OCI-LY7 (cell line): ENCODE results near the gene RNF26. TPM values are rescaled to one million over a fixed set of nuclear protein-coding genes. Genes with fewer than 3 reads are reported as not detected.

Source experiments
- BruUV-seq: library from RNA; stranded (reverse); fragments of 400-500 nt; replicated peaks from 2 replicates; lab custom pipeline; 2021; lab: Mats Ljungman, UMichigan
- CTCF ChIA-PET: fragments of 300-600 bp; sonication (Branson Sonifier 250); formaldehyde crosslinking; loops from one replicate; lab custom pipeline; 2022; ENCODE audit warnings: antibody characterized with exemption; ENCODE audit not compliant: unreplicated experiment; lab: Charles Lee
- POLR2A ChIA-PET: fragments of 300-600 bp; sonication (Branson Sonifier 250); formaldehyde crosslinking; loops from one replicate; lab custom pipeline; 2022; ENCODE audit warnings: antibody characterized with exemption; lab: Charles Lee
- DNase-seq: peaks from one replicate; pipeline ENCODE4 v3.0.0-alpha.2; 2015; ENCODE audit warnings: low spot score
- H2AFZ ChIP-seq: fragments of 200-600 bp; sonication (generic), shearing (Covaris generic); 2 replicates; pipeline ENCODE4 v1.6.1; 2014; ENCODE audit warnings: mild to moderate bottlenecking, antibody characterized with exemption, low read length, moderate library complexity
- H3K27ac ChIP-seq: fragments of 200-600 bp; sonication (generic); 2 replicates; pipeline ENCODE4 v1.5.1; 2014; ENCODE audit warnings: mixed run types, low read depth, mild to moderate bottlenecking, moderate library complexity, low read length, inconsistent platforms; ENCODE audit not compliant: poor library complexity, severe bottlenecking
- H3K36me3 ChIP-seq: fragments of 200-600 bp; sonication (generic); 2 replicates; pipeline ENCODE4 v1.6.1; 2014; ENCODE audit warnings: mild to moderate bottlenecking, antibody characterized with exemption, low read length, moderate library complexity, mixed read lengths; ENCODE audit not compliant: insufficient read depth
- H3K4me1 ChIP-seq: fragments of 200-600 bp; sonication (generic); 2 replicates; pipeline ENCODE4 v1.5.1; 2014; ENCODE audit warnings: mild to moderate bottlenecking, low read length; ENCODE audit not compliant: insufficient read depth, poor library complexity, severe bottlenecking
- H3K4me2 ChIP-seq: fragments of 200-600 bp; sonication (generic); 2 replicates; pipeline ENCODE4 v1.6.1; 2014; ENCODE audit warnings: mild to moderate bottlenecking, low read length
- H3K4me3 ChIP-seq: fragments of 200-600 bp; sonication (generic); 2 replicates; pipeline ENCODE4 v1.5.1; 2014; ENCODE audit warnings: mild to moderate bottlenecking, low read depth, low read length; ENCODE audit not compliant: poor library complexity, severe bottlenecking
- H3K79me2 ChIP-seq: fragments of 200-600 bp; sonication (generic); 2 replicates; pipeline ENCODE4 v1.6.1; 2016; ENCODE audit warnings: low read depth, mild to moderate bottlenecking, low read length, moderate library complexity, mixed read lengths; ENCODE audit not compliant: insufficient read depth
- H3K9me2 ChIP-seq: fragments of 200-600 bp; sonication (generic); 2 replicates; pipeline ENCODE4 v1.6.1; 2016; ENCODE audit warnings: mild to moderate bottlenecking, low read length, mixed read lengths; ENCODE audit not compliant: insufficient read depth
- H3K9me3 ChIP-seq: fragments of 200-600 bp; sonication (generic); 2 replicates; pipeline ENCODE4 v1.6.1; 2014; ENCODE audit warnings: mild to moderate bottlenecking, mixed run types, low read length, mixed read lengths
- H4K20me1 ChIP-seq: fragments of 200-600 bp; sonication (generic); 2 replicates; pipeline ENCODE4 v1.6.1; 2014; ENCODE audit warnings: mild to moderate bottlenecking, antibody characterized with exemption, low read length, moderate library complexity, mixed read lengths; ENCODE audit not compliant: insufficient read depth
- CTCF ChIP-seq: fragments of 200-600 bp; sonication (generic); conservative IDR thresholded peaks from 2 replicates; pipeline ENCODE4 v1.5.1; 2014; ENCODE audit warnings: mild to moderate bottlenecking, antibody characterized with exemption, low read length, moderate library complexity, mixed read lengths
- EZH2phosphoT487 ChIP-seq: fragments of 200-600 bp; sonication (generic); IDR thresholded peaks from 2 replicates; pipeline ENCODE4 v1.6.1; 2018; ENCODE audit warnings: low read depth, borderline replicate concordance, mild to moderate bottlenecking, mixed run types, antibody characterized with exemption, low read length, moderate library complexity, mixed read lengths
- intact Hi-C: fragments of 100-400 bp; cut with micrococcal nuclease; formaldehyde crosslinking; loops from one replicate; pipeline ENCODE4 v1.10.0; 2022; ENCODE audit not compliant: unreplicated experiment
- total RNA-seq, 2 experiments: library from RNA; depleted of rRNA in 1 of 2; stranded (reverse); fragments of >200 nt in 1 of 2; shearing (Covaris generic) in 1 of 2; gene quantifications; 2 replicates each; pipeline ENCODE4 v1.2.3, GENCODE V29; 2014 to 2022

RNF26 gene
- total RNA-seq, 2 experiments from 2014 or later = 13.9 to 52.5 TPM

DNA sequence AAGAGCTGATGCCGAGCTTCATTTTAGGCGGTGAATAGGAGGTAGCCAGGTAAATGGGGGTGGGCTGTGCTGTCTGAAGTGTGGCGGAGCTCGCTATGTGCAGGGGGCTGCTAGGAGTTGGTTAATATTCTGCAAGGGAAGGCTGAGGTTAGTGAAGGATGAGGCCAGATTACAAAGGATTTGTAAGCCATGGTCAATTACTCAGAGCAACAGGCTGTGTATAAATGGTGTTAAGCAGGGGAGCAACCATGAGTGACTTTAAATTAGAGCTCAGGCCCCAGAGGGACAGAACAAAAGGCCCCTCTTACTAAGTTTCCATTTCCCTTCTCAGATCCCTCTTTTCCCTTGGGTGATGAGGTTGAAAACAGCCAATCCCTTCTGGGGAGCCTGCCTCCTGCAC, 10.1 kb upstream of the RNF26 start:
- no peaks in the 10 kb centered on the region for H3K36me3 ChIP-seq
- no peak overlapping the region for H3K27ac ChIP-seq
- H3K9me3 ChIP-seq = no peaks in the 10 kb centered on the region
- no peaks in the 10 kb centered on the region for H3K9me2 ChIP-seq
- no peak overlapping the region for H2AFZ ChIP-seq
- no peak overlapping the region for H3K4me2 ChIP-seq
- H3K4me3 ChIP-seq = no peak overlapping the region
- H3K79me2 ChIP-seq = no peaks in the 10 kb centered on the region
- TF ChIP-seq CTCF (no peak), EZH2phosphoT487 (no peak)
- DNase-seq = no peak
- ChIA-PET POLR2A (interaction anchor here (0.7 to 1.0 kb wide), 4 partner anchors 10 to 49 kb away, joined by 3 read pairs; partner anchors contain the start of gene RNF26), CTCF (interaction anchor here (0.6 to 1.8 kb wide), 4 partner anchors 10 to 222 kb away, joined by 3 to 7 read pairs (median 4); partner anchors contain the start of genes DPAGT1 and RNF26)
- BruUV-seq = no TSS peak
- intact Hi-C loops = loop anchor here (5.0 kb wide), 3 partner anchors 48 to 257 kb away; partner anchors contain the start of genes DPAGT1 and VPS11
- H4K20me1 ChIP-seq = no peaks in the 10 kb centered on the region
- peaks cover 34% of the 10 kb centered on the region for H3K4me1 ChIP-seq

DNA sequence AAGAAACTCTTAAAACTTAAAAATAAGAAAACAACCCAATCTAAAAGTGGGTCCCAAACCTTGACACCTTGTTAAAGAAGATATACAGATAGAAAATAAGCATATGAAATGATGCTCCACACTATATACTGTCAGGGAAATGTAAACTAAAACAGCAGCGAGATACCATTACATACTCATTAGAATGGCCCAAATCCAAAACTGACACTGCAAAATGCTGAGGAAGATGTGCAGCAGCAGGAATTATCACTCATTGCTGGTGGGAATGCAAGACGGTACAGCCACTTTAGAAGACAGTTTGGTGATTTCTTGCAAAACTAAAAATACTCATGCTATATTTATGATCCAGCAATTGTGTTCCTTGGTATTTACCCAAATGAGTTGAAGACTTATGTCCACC, 5.0 kb upstream of the RNF26 start:
- H3K4me2 ChIP-seq = no peak overlapping the region
- ChIA-PET POLR2A (interaction anchor here (0.7 kb wide), 2 partner anchors 22 to 39 kb away, joined by 3 to 4 read pairs; no protein-coding TSS in a partner anchor), CTCF (no interaction called here)
- no peaks in the 10 kb centered on the region for H4K20me1 ChIP-seq
- no peak overlapping the region for H3K4me3 ChIP-seq
- H3K9me2 ChIP-seq = no peaks in the 10 kb centered on the region
- H3K79me2 ChIP-seq = no peaks in the 10 kb centered on the region
- no TSS peak for BruUV-seq
- no peaks in the 10 kb centered on the region for H3K9me3 ChIP-seq
- no peak for TF ChIP-seq EZH2phosphoT487
- TF ChIP-seq CTCF = no peak
- no peak for DNase-seq
- no peaks in the 10 kb centered on the region for H3K36me3 ChIP-seq
- H3K27ac ChIP-seq = no peak overlapping the region
- intact Hi-C loops = no loop called here
- H3K4me1 ChIP-seq = peaks cover 6% of the 10 kb centered on the region
- no peak overlapping the region for H2AFZ ChIP-seq

GRCh38 chr11:119330237-119330636, 4.1 kb upstream of the RNF26 start:
- peaks cover 7% of the 10 kb centered on the region; the same call in 1 of the 2 replicates for H3K79me2 ChIP-seq
- no peak for DNase-seq
- no peak for TF ChIP-seq CTCF
- no peak for TF ChIP-seq EZH2phosphoT487
- H3K4me3 ChIP-seq = no peak overlapping the region
- no peak overlapping the region for H2AFZ ChIP-seq
- no TSS peak for BruUV-seq
- no peaks in the 10 kb centered on the region for H4K20me1 ChIP-seq
- H3K27ac ChIP-seq = no peak overlapping the region
- H3K36me3 ChIP-seq = no peaks in the 10 kb centered on the region
- H3K4me2 ChIP-seq = no peak overlapping the region
- H3K9me2 ChIP-seq = no peaks in the 10 kb centered on the region
- ChIA-PET POLR2A (no interaction called here), CTCF (interaction anchor here (1.0 kb wide), 1 partner anchor 224 kb away, joined by 3 read pairs; no protein-coding TSS in a partner anchor)
- H3K9me3 ChIP-seq = no peaks in the 10 kb centered on the region
- peaks cover 10% of the 10 kb centered on the region for H3K4me1 ChIP-seq
- intact Hi-C loops = no loop called here
